HG03159 (cell line): ENCODE results near the gene GASK1B.
A peak's percentile ranks its signal among the peaks of the same experiment; 100 is the strongest.

ENCODE experiments used
- ATAC-seq: cut with Tn5 transposase; IDR thresholded peaks from one replicate; pipeline ENCODE4 v1.9.1; 2021; ENCODE audit warnings: mild to moderate bottlenecking, moderate library complexity; ENCODE audit not compliant: unreplicated experiment

The GASK1B gene

GRCh38 chr4:158189422-158189821 lies 16.6 kb upstream of the GASK1B start:
- no peak for ATAC-seq

- ATAC-seq = no peak
Observed at GRCh38 chr4:158186815-158187214, 14.0 kb upstream of the GASK1B start.

GRCh38 chr4:158182736-158183135 lies 9.9 kb upstream of the GASK1B start:
- no peak for ATAC-seq

GRCh38 chr4:158181906-158182305 lies 9.1 kb upstream of the GASK1B start:
- ATAC-seq = no peak

GRCh38 chr4:158179465-158179864 lies 6.6 kb upstream of the GASK1B start:
- no peak for ATAC-seq

GRCh38 chr4:158176776-158177175 lies 4.0 kb upstream of the GASK1B start:
- no peak for ATAC-seq

- no peak for ATAC-seq
Observed at GRCh38 chr4:158176108-158176507, 3.3 kb upstream of the GASK1B start.

- peak; percentile 46 for ATAC-seq
Observed at GRCh38 chr4:158170691-158171561, 1.9 kb downstream of the GASK1B start.

GRCh38 chr4:158169931-158170690 lies 2.7 kb downstream of the GASK1B start:
- no peak for ATAC-seq

GRCh38 chr4:158169506-158169905 lies 3.3 kb downstream of the GASK1B start:
- ATAC-seq = no peak

GRCh38 chr4:158168606-158169005 lies 4.2 kb downstream of the GASK1B start:
- no peak for ATAC-seq

GRCh38 chr4:158166701-158167100 lies 6.1 kb downstream of the GASK1B start:
- no peak for ATAC-seq

GRCh38 chr4:158164768-158165213 lies 8.0 kb downstream of the GASK1B start:
- ATAC-seq = no peak

- ATAC-seq = no peak
Observed at GRCh38 chr4:158163941-158164767, 8.7 kb downstream of the GASK1B start.

- no peak for ATAC-seq
Observed at GRCh38 chr4:158162631-158163030, 10.2 kb downstream of the GASK1B start.

- ATAC-seq = no peak
Observed at GRCh38 chr4:158161551-158162354, 11.1 kb downstream of the GASK1B start.

- no peak for ATAC-seq
Observed at GRCh38 chr4:158159718-158160094, 13.1 kb downstream of the GASK1B start.

- no peak for ATAC-seq
Observed at GRCh38 chr4:158159054-158159717, 13.6 kb downstream of the GASK1B start.

- no peak for ATAC-seq
Observed at GRCh38 chr4:158157412-158157811, 15.4 kb downstream of the GASK1B start.
